Mononuclear cell (primary cell): ENCODE data around the gene SMIM38. TPM values are rescaled to one million over a fixed set of nuclear protein-coding genes. Genes with fewer than 3 reads are reported as not detected.
"Not testable (repeated sequence)": the region's sequence is repeated elsewhere in the genome, so short reads cannot be mapped to it uniquely, and the experiment has no call there.

Experiments used
- H3K27me3 ChIP-seq: 2 replicates; pipeline ENCODE4 v1.6.0; 2011; ENCODE audit warnings: low read length, control low read depth; ENCODE audit not compliant: insufficient read depth
- H3K4me1 ChIP-seq: 2 replicates; pipeline ENCODE4 v1.5.1; 2011; ENCODE audit warnings: mild to moderate bottlenecking, low read length, control low read depth; ENCODE audit not compliant: insufficient read depth
- H3K4me3 ChIP-seq: 2 replicates; pipeline ENCODE4 v1.5.1; 2011; ENCODE audit warnings: mild to moderate bottlenecking, low read length, moderate library complexity
- H3K9me3 ChIP-seq: 2 replicates; pipeline ENCODE4 v1.5.1; 2011; ENCODE audit warnings: low read depth, mild to moderate bottlenecking, control low read depth, low read length
- total RNA-seq: library from RNA; depleted of rRNA; stranded (reverse); fragments of >200 nt; gene quantifications from one replicate; pipeline ENCODE4 v1.2.3, GENCODE V29; 2012

SMIM38 gene
- total RNA-seq, 1 donor = 0.31 TPM

GRCh38 chr11:69130654-69131053 lies 25.1 kb upstream of the SMIM38 start:
- no peaks in the 10 kb centered on the region for H3K27me3 ChIP-seq
- no peaks in the 10 kb centered on the region for H3K4me1 ChIP-seq
- H3K4me3 ChIP-seq = no peak overlapping the region
- H3K9me3 ChIP-seq = no peaks in the 10 kb centered on the region

DNA sequence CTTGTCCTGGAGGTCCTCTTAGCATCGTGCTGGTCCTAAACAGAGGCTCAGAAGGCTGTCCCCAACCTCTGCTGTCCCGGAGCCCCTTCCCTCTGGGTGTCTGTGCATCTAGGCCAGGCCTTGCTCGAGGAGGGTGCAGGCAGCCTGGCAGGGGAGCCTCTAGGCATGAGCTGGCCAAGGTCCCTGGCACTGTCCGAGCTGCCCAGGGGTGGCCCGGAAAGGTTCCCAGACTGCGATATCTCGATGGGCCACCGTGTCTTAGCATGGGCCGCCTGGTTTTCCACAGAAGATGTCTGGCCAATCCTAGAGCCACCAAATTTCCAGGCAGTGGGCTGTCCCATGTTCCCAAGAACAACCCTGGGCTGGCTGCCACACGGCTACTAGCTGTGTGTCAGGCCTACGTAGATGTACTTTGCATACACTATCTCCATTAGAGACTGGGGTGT lies 24.6 kb upstream of the SMIM38 start:
- no peaks in the 10 kb centered on the region for H3K9me3 ChIP-seq
- no peaks in the 10 kb centered on the region for H3K4me1 ChIP-seq
- no peak overlapping the region for H3K4me3 ChIP-seq
- no peaks in the 10 kb centered on the region for H3K27me3 ChIP-seq

- no peaks in the 10 kb centered on the region for H3K9me3 ChIP-seq
- H3K27me3 ChIP-seq = no peaks in the 10 kb centered on the region
- no peak overlapping the region for H3K4me3 ChIP-seq
- no peaks in the 10 kb centered on the region for H3K4me1 ChIP-seq
Observed at GRCh38 chr11:69131644-69132300, 24.0 kb upstream of the SMIM38 start.

GRCh38 chr11:69132301-69132670 lies 23.4 kb upstream of the SMIM38 start:
- Histone ChIP-seq H3K4me3 (no peak overlapping the region), H3K4me1 (no peaks in the 10 kb centered on the region), H3K27me3 (no peaks in the 10 kb centered on the region), H3K9me3 (no peaks in the 10 kb centered on the region)

- no peaks in the 10 kb centered on the region for H3K27me3 ChIP-seq
Observed at GRCh38 chr11:69133251-69133650, 22.5 kb upstream of the SMIM38 start.

GRCh38 chr11:69134182-69134581 lies 21.6 kb upstream of the SMIM38 start:
- not testable (repeated sequence) for H3K9me3 ChIP-seq, H3K27me3 ChIP-seq, H3K4me1 ChIP-seq, H3K4me3 ChIP-seq

More at GRCh38 chr11:69133251-69133650, 22.5 kb upstream of the SMIM38 start:
- Histone ChIP-seq H3K4me1 (no peaks in the 10 kb centered on the region), H3K9me3 (no peaks in the 10 kb centered on the region), H3K4me3 (no peak overlapping the region)

GRCh38 chr11:69134957-69135356 lies 20.8 kb upstream of the SMIM38 start:
- no peak overlapping the region for H3K4me3 ChIP-seq

DNA sequence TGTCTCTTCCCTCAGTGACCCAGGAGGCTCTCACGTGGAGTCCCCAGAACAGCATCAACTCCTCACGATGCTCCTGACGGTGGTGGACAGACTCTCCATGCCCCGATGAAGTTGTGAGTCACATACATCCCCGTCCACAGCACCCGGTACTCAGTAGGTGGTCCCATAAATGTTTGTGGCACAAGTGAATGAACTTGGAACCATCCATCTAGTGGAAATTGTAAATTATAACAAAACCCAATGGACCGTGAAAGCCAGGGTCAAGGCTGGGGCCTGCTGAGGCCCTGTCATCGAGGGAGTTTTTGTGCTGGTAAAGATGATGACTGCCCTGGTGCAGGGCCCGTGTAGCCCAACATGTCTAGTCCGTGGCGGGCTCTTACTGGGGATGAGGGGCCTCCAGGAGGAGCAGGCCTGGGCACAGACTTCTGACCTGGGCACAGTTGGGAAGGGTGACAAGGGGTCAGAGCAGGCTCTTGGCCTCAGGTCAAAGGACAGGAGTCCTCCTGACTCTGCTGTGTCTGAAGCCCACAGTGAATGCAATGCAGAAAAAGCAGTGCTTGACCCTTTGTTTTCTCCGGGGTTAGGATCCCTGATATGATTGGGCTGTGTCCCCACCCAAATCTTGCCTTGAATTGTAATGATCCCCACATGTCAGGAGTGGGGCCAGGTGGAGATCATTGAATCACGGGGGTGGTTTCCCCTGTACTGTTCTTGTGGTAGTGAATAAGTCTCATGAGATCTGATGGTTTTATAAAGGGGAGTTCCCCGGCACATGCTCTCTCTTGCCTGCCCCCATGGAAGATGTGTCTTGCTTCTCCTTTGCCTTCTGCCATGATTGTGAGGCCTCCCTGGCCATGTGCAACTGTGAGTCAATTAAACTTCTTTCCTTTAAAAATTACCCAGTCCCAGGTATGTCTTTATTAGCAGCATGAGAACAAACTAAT lies 20.0 kb upstream of the SMIM38 start:
- H3K4me3 ChIP-seq = no peak overlapping the region
- H3K27me3 ChIP-seq = no peaks in the 10 kb centered on the region
- no peaks in the 10 kb centered on the region for H3K9me3 ChIP-seq
- no peaks in the 10 kb centered on the region for H3K4me1 ChIP-seq

More at GRCh38 chr11:69134957-69135356, 20.8 kb upstream of the SMIM38 start:
- Histone ChIP-seq H3K9me3 (no peaks in the 10 kb centered on the region), H3K4me1 (no peaks in the 10 kb centered on the region), H3K27me3 (no peaks in the 10 kb centered on the region)

GRCh38 chr11:69136471-69136870 lies 19.3 kb upstream of the SMIM38 start:
- Histone ChIP-seq H3K4me1 (no peaks in the 10 kb centered on the region), H3K4me3 (no peak overlapping the region), H3K27me3 (no peaks in the 10 kb centered on the region), H3K9me3 (no peaks in the 10 kb centered on the region)

- Histone ChIP-seq H3K9me3 (no peaks in the 10 kb centered on the region), H3K27me3 (no peaks in the 10 kb centered on the region), H3K4me1 (no peaks in the 10 kb centered on the region), H3K4me3 (no peak overlapping the region)
Observed at GRCh38 chr11:69137151-69137844, 18.4 kb upstream of the SMIM38 start.

DNA sequence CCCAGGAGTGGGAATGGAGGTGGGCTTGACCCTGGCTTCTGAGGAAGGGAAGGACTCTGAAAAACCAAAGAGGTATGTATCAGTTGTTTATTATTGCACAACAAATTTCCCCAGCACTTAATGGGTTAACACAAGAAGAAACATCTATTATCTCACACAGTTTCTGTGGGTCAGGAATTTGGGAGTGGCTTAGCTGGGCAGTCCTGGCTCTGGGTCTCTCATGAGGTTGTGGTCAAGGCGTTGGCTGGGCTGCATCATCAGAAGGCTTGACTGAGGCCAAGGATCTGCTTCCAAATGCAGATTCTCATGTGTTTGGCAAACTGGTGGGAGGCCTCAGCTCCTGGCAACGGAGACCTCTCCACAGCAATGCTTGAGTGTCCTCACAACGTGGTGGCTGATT lies 17.5 kb upstream of the SMIM38 start:
- H3K4me1 ChIP-seq = no peaks in the 10 kb centered on the region
- no peaks in the 10 kb centered on the region for H3K9me3 ChIP-seq
- H3K4me3 ChIP-seq = no peak overlapping the region
- H3K27me3 ChIP-seq = no peaks in the 10 kb centered on the region

DNA sequence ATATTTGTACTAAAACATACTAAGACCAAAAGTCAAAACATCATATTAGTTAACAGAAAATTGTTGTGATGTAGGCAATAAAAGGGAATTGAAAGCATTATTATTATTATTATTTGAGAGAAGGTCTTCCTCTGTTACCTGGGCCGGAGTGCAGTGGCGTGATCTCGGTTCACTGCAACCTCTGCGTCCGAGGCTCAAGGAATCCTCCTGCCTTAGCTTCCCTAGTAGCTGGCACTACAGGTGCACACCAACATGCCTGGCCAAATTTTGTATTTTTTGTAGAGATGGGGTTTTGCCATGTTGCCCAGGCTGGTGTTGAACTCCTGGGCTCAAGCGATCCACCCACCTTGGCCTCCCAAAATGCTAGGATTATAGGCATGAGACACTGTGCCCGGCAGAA lies 15.6 kb upstream of the SMIM38 start:
- not testable (repeated sequence) for H3K4me3 ChIP-seq, H3K27me3 ChIP-seq, H3K9me3 ChIP-seq, H3K4me1 ChIP-seq

DNA sequence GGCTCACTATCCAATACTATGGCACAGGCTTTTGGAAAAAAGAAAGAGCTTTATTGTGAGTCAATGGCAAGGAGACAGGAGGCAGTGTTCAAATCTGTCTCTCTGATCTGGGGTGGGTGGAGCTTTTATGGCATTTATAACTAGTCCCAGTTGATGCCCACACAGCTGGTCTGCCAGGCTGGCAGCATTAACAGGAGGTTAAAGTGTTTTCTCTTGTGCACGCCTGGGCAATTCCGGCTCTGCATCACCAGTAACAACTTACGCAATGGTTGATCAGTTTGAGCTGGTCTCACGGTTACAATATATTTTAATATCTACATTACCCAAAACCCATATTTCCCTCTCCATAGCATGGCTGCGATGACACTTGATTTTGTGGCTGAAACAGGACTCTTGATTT lies 15.1 kb upstream of the SMIM38 start:
- H3K4me1 ChIP-seq = no peaks in the 10 kb centered on the region
- no peak overlapping the region for H3K4me3 ChIP-seq
- H3K27me3 ChIP-seq = no peaks in the 10 kb centered on the region
- H3K9me3 ChIP-seq = no peaks in the 10 kb centered on the region

GRCh38 chr11:69141742-69142141 lies 14.0 kb upstream of the SMIM38 start:
- H3K9me3 ChIP-seq = peaks cover 6% of the 10 kb centered on the region
- no peaks in the 10 kb centered on the region for H3K4me1 ChIP-seq
- no peak overlapping the region for H3K4me3 ChIP-seq
- H3K27me3 ChIP-seq = no peaks in the 10 kb centered on the region

DNA sequence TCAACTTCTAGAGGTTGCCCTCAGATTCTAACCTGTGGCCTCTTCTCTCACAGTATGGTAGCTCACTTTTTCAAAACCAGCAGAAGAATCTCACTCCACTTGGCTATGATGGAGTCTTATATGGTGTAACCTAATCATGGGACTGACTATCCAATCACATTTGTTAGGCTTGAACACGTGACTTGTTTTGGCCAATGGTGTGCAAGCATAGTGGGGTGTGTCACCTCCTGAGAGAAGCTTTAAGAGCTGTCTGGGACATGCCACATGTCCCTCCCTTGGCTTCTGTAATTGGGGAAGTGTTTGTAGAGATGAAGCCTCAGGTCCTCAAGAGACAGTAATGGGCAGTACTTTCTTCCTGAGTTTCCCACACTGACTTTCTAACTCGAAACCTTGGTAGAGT lies 12.8 kb upstream of the SMIM38 start:
- H3K4me1 ChIP-seq = no peaks in the 10 kb centered on the region
- H3K4me3 ChIP-seq = no peak overlapping the region
- peaks cover 6% of the 10 kb centered on the region for H3K9me3 ChIP-seq
- no peaks in the 10 kb centered on the region for H3K27me3 ChIP-seq
